CD4-positive, alpha-beta T cell treated with Interleukin-15 for 1 hour (primary cell): ENCODE results near the gene LLGL2.
"Not testable (repeated sequence)": the region's sequence is repeated elsewhere in the genome, so short reads cannot be mapped to it uniquely, and the experiment has no call there.

Source experiments
- DNase-seq: peaks from one replicate; pipeline ENCODE4 v3.0.0-alpha.2; 2020

Gene LLGL2, protein sequence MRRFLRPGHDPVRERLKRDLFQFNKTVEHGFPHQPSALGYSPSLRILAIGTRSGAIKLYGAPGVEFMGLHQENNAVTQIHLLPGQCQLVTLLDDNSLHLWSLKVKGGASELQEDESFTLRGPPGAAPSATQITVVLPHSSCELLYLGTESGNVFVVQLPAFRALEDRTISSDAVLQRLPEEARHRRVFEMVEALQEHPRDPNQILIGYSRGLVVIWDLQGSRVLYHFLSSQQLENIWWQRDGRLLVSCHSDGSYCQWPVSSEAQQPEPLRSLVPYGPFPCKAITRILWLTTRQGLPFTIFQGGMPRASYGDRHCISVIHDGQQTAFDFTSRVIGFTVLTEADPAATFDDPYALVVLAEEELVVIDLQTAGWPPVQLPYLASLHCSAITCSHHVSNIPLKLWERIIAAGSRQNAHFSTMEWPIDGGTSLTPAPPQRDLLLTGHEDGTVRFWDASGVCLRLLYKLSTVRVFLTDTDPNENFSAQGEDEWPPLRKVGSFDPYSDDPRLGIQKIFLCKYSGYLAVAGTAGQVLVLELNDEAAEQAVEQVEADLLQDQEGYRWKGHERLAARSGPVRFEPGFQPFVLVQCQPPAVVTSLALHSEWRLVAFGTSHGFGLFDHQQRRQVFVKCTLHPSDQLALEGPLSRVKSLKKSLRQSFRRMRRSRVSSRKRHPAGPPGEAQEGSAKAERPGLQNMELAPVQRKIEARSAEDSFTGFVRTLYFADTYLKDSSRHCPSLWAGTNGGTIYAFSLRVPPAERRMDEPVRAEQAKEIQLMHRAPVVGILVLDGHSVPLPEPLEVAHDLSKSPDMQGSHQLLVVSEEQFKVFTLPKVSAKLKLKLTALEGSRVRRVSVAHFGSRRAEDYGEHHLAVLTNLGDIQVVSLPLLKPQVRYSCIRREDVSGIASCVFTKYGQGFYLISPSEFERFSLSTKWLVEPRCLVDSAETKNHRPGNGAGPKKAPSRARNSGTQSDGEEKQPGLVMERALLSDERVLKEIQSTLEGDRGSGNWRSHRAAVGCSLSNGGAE

DNA sequence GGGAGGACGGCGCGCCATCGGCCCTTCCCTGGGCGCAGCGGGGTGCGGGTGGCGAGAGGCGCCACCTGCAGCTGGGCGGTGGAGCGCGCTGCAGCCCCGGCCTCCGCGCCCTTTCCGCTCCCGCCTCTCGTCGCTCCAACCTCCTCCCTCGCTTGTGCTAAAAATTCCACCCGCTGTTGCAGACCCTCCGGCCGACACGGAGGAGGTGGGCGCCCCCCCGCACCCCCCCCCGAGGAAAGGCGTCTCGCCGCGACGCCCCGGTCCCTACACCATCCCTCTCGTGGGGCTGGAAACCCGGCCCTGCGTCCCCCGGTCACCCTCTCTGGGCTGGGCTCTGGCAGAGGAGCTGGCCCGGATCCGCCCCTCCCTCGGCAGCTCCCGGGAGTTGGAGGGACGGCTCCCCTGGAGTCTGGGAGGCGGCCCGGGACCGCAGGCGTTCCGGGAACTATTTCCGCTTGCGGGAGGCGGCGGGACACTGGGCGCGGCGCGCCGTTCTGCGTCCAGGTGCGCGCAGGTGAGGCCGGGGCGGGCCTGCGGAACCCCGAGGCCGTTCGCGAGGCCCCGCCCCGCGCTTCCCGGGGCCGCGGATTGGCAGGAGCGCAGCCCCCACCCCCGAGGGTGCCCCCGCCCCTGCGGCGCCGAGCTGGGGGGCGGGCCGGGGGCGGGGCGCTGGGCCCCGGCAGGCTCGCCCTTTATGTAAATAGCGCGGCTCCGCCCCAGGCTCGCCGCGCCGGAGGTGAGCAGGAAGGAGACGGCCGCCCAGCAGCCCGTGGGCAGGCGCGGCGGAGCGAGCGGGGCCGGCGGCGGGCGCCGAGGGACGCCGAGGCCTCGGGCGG, at the start of gene LLGL2:
Gene LLGL2 (plus strand): TSS at position 728 of the 836 bp plus-strand sequence. CDS start 17,730 bp downstream, outside the sequence.
- DNase-seq, result peak; percentile 89

DNA sequence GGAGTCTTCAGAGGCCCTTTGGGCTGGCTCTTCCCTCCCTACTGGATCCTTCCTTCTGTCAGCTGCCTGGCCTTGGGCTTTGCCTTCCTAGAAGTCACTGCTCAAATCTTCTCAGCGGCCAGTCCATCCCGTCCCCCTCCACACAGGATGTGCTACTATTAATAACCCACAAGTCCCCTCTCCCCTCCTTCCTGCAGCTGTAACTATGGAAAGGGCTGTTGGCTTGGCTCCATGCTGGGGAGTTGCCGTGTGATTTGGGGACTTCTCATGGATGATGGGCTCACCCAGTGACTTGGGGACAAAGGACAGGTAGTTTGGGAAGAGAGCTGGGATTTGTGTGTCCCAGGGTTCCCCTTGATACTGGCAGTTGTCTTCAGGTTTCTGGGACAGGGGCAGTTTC, 49.6 kb upstream of the LLGL2 start:
- no peak for DNase-seq

DNA sequence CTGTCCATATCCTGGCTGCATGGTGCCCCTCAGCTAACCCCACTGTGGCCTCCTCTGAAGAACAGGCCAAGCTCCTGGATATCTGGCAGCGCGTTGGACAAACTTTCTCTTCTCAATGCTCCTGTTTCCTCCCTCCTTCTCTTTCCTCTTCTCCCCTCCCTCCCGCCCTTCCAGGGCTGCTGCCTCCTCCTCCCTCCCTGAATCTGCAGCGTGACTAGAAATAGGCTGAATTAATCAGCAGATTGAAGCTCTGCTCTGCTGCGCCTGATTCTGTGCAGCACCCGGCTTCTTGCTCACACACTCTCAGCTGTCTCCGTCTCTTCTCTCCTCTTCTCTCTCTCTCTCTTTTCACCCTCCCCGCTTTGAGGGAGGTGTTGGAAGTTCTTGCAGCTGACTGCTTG, 49.2 kb upstream of the LLGL2 start:
- DNase-seq, result no peak

DNA sequence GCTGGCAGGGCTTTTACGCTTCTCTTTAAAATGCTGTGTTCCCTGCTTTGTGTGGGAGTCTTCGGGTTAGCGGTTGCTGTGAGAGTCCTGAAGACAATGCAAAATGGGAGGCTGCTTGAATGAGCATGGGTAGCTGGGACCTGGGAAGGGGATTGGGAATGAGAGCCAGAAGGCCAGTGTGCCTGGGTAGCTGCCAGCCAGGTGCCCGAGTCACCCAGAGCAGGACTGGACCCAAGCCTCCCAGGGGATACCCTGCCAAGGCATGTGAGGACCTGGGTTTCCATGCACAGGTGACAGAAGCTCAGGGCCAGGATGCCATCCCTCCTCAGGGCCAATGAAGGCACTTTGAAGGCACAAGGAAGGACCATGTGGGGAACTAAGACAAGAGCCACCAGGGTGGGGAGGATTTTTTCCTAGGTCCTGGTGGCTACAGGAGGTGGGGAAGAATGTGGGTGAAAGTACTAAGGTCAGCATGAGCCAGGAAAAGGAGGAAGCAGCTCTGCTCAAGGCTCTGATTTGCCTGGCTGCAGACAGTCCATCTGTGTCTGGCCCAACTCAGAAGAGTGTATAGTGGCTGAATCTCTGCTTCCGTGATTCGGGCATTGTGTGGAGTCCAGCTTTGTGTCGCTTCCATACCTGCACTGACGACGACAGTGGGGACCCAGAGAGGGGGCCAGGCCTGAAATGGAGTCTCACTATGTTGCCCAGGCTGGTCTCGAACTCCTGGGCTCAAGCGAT, 48.6 kb upstream of the LLGL2 start:
- no peak for DNase-seq

DNA sequence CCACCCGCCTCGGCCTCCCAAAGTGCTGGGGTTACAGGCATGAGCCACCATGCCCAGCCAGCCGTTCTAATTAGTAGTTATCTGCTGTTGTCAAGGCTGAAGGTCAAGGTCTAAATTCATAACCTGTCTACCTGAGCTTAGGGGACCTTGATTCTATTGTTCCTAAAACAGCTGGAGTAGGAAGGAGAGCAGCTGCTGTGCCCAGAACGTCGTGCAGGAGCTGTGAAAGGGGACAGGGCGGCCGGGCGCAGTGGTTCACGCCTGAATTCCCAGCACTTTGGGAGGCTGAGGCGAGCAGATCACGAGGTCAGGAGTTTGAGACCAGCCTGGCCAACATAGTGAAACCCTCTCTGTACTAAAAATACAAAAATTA, 48.0 kb upstream of the LLGL2 start:
- not testable (repeated sequence) for DNase-seq

DNA sequence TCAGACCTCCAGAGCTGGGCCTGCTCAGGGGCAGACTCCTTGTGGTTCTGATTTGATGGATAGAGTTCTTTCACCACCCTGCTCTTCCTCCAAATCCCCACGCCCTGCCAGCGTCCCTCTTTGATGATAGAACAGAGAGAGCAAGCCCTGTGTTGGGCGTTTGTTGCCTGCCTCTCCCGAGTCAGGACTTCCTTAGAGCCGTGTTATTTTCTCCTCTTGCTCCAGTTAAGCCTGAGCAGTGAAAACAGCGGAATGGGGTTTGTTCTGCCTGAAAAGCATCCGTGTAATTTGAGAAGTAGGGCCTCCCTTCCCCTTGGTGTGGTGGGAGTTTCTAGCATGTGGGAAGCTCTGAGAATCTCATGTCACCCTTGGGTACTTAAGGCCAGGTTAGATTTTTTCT, 47.0 kb upstream of the LLGL2 start:
- DNase-seq, result no peak

DNA sequence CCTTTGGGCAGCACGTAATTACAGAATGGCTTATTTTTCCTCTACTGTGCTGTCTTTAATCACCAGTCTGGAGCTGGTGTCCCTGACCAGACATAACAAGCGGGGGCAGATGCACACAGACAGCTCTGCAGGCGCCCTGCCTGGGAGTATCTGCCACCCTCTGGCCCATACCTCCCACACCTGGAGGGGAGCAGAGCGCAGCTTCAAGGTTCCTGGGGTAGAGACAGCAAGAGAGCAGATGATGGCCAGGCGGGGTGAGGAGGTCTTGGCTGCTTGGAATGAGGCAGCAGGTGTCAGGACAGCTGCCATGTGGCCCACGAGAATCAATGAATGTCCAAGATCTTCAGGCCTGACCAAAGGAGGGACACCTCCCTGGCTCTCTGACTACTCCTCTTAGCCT, 45.2 kb upstream of the LLGL2 start:
- no peak for DNase-seq

DNA sequence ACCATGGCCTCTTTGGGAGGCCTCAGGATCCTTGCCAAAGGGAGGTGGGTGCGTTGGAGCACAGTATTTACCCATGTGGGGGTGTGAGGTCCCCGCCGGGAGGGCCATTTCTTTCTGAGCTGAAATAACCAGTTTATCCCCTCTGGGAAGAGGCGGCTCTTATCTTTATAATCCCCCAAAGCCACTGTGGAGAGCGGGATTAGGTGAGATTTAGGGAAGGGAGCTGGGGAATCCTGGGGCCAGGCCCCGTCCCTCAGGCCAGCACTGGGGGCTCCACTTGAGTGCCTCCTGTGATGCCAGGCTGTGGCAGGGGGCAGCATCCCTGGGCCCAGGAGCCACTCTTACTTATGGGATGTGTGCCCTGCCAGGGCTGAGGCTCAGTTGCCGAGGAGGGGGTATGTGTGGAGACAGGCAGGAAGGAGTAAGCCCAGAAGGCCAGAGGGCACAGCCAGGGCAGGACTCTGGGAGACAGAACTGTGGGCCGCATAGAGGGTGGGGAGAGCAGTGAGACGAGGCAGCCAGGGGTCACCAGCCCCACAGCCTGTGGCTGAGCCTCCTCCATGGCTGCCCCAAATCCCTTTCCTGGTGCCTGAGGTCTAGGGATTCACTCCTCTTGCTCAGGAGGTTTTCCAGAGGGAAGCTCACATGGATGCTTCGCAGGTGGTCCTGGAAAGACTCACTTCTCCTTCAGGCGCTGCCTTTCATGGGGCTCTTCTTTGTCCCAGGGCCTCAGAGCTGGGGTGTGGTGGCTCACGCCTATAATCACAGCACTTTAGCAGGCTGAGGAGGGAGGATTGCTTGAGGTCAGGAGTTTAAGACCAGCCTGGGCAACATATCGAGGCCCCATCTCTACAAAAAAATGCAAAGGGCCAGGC, 44.1 kb upstream of the LLGL2 start:
- no peak for DNase-seq

DNA sequence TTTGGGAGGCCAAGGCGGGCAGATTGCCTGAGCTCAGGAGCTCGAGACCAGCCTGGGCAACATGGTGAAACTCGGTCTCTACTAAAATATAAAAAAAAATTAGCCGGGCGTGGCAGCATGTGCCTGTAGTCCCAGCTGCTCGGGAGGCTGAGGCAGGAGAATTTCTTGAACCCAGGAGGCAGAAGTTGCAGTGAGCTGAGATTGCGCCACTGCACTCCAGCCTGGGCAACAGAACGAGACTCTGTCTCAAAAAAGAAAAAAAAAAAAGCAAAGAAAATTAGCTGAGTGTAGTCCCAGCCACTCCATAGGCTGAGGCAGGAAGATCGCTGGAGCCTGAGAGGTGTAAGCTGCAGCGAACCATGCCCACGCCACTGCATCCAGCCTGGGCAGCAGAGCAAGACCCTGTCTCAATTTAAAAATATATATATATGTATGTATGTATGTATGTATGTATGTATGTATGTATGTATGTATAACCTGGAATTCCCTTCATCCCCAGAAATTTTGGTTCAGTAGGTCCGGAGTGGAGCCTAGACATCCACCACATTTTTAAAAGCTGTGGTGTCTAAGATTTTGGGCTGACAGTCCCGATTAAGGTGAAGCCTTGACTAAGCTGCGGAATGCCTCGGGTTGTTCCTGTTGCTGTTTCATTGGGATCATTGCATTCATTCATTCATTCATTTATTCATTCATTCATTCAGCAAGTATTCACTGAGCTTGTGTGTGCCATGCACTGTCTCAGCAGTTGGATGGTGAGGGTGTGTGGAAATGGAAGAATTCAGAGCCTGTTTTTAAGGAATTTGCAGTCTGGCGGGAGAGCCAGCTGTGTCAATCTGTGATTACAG, 43.2 kb upstream of the LLGL2 start:
- no peak for DNase-seq

DNA sequence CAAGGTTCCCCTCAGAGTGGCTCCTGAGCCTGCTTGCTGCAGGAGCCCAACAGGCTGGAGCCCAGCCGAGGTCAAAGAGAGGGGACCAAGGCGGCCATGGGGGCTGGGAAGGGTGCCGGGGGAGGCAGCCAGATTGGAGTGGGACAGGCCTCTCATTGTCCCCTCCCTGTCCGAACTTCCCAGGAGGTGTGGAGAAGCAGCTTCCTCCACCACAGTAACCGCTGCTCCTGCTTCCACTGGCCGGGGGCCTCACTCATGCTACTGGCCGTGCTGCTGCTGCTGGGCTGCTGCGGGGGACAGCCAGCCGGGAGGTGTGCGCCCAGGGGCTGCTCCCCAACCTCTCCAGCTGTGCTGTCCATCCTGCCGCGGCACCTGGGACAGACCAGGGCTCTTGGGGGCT, 39.8 kb upstream of the LLGL2 start:
- no peak for DNase-seq

DNA sequence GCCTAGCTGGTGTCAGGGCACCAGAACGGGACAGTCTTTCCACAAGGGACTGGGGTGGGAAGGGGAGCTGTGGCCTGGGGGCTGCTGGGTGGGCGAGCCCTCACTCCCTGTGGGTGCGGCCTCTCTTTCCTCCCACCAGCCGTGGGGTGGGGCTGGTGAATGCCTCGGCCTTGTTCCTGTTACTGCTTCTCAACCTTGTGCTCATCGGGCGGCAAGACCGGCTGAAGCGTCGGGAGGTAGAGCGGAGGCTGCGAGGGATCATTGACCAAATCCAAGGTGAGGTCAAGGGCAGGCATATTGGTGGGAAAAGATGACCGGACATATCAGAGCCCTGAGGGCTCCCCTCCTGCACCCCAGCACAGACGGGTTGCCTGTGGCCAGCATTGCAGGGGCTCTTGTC, 39.3 kb upstream of the LLGL2 start:
- DNase-seq, result no peak

DNA sequence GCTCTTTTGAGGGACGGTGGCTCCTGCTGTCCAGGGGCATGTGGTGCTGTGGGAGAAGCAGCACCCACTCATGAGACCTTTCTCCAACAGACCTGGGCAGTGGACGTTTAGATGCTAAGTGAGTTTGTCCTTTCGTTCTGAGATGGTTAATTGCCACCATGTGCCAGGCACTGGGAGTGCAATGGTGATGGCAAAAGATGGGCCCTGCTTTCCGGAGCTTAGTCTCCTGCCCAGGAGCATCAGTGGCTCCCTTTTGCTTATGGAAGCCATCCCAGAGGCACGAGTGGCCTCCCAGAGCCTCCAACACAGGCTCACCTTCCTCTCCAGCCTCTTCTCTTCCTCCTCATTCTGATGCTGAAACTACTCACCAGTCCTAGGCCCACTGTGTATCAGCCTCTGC, 38.5 kb upstream of the LLGL2 start:
- DNase-seq, result no peak

DNA sequence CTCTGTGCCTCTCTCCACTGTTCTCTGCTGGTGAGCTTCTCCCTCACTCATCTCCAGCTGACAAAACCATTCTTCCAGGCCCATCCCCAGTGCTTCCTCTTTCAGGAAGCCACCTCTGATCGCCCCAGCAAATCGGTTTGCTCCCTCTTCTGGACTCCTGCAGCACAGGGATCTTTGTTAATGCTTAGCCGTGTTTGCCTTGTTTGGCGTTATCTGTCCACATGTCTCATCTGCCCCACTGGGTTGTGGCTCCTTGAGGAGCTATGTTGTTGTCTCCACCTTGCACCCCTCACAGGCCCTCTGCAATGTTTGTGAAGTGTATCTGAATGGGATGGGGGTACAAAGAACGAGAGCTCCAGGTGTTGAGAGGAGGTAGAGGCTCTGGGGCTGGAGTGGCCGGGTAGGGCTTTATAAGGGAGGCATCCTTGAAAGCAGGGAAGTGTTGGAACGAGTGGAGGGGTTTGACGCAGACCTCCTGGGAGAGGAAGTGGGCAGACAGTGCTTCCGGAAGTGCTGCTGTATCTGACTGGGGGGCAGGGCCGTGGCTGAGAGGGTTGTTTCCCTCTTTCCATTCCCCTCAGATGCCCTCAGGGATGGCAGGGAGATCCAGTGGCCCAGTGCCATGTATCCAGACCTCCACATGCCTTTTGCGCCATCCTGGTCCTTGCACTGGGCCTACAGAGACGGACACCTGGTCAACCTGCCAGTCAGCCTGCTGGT, 38.0 kb upstream of the LLGL2 start:
- peak; percentile 59 for DNase-seq

DNA sequence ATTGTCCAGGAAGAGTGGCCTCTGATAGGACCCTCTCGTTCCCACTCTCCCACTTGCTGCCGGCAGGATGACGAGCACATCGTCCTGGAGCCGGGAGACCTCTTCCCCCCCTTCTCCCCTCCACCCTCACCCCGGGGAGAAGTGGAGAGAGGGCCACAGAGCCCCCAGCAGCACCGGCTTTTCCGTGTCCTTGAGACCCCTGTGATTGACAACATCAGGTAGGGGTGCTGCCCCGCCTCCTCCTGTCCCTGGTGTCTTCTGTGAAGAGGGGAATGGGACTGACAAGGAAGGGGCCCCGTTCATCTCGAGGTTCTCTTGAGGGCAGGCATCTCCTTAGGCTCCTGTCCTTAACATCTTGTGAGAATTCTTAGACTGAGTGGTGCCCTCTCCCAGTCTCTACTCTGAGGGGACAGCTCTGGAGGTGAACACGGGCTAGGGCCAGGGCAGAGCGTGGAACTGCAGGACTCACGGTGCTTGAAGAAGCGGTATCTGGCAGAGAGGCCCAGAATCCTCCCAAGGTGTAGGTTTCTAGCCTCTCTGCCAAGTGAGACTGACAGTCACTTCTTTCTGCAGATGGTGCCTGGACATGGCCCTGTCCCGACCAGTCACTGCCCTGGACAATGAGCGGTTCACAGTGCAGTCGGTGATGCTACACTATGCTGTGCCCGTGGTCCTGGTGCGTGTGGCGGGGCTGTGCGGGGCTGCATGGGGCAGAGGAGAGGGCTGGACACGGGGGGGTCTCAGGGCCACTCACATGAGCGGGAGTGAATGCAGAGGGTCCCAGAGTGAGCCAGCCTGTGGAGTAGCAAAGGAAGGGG, 36.6 kb upstream of the LLGL2 start:
- DNase-seq, result no peak

DNA sequence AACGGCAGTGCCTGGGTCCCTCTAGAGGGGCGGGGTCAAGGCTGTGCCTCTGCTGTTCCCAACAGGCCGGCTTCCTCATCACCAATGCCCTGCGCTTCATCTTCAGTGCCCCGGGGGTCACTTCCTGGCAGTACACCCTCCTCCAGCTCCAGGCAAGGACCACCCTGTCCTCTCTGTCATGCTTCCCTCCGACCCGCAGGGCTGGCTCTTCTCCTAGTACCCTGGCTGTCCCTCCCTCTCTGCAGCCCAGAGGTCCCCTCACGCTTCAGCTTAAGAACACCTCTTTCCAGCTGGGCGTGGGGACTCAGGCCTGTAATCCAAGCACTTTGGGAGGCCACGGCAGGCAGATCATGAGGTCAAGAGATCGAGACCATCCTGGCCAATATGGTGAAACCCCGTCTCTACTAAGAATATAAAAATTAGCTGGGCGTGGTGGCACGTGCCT, 36.0 kb upstream of the LLGL2 start:
- no peak for DNase-seq

DNA sequence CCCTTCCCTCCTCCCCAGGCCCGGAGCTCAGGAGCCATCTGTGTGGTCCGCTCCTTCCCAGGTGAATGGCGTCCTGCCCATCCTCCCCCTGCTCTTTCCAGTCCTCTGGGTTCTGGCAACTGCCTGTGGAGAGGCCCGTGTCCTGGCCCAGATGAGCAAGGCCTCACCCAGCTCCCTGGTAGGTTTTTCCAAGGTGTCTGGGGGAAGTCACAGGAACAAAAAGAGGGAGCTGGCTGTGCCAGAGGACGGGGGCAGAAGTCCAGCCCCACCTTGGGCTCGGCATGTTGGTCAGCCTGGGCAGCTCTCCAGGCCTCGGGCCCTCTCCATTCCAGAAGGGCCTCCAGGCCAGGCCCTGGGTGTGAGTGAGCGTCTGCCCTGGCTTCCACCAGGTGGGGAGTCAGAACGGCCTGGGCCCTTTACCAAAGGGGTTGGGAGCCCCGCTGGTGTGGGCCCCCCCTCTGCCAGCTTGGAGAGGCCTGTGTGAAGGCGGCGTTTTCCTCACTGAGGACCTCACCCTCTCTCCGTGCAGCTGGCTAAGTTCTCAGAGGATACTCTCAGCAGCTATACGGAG, 35.2 kb upstream of the LLGL2 start:
- no peak for DNase-seq

DNA sequence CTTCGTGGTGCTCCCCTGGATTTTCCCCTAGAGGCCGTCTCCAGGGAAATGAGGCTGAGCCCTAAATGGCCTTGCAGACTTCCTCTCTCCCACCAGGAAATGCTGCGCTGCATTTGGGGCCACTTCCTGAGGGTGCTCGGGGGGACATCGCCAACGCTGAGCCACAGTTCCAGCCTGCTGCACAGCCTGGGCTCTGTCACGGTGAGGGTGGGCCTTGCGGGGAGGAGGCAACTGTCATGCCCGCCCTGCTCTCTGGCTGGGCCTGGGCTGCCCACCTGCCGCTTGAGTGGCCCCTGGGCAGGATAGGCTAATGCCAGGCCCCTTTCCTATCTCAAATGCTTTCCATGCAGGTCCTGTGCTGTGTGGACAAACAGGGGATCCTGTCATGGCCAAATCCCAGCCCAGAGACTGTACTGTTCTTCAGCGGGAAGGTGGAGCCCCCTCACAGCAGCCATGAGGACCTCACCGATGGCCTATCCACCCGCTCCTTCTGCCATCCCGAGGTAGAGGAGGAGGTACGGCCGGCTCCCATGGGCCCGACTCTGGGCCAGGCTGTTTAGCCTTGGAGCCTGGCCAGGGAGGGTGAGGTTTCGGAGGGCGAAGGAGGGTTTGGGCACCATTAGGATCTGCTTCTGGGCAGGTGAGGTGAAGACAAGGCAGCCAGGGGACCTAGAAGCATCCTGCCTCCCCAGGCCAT, 34.4 kb upstream of the LLGL2 start:
- no peak for DNase-seq
